Myocyte (in vitro differentiated cells): ENCODE results near the gene CD86. TPM values are rescaled to one million over a fixed set of nuclear protein-coding genes. Genes with fewer than 3 reads are reported as not detected.
"Not testable (repeated sequence)": the region's sequence is repeated elsewhere in the genome, so short reads cannot be mapped to it uniquely, and the experiment has no call there.

Experiments
- DNase-seq: peaks from one replicate; pipeline ENCODE4 v3.0.0-alpha.2; 2012; ENCODE audit warnings: low read depth
- total RNA-seq: library from RNA; depleted of rRNA; stranded (reverse); fragments of >200 nt; gene quantifications from 2 replicates; pipeline ENCODE4 v1.2.3, GENCODE V29; 2014

CD86 gene
- total RNA-seq, 1 donor from 2014 or later = not detected

GRCh38 chr3:122148941-122149627 is 93.9 kb downstream of the CD86 start:
- DNase-seq = no peak

- DNase-seq = no peak
Observed at GRCh38 chr3:122151480-122151879, 96.3 kb downstream of the CD86 start.

- not testable (repeated sequence) for DNase-seq
Observed at GRCh38 chr3:122164983-122165382, 109.8 kb downstream of the CD86 start.

GRCh38 chr3:122167630-122168029 is 112.5 kb downstream of the CD86 start:
- DNase-seq = no peak

- DNase-seq = no peak
Observed at GRCh38 chr3:122168044-122168443, 112.9 kb downstream of the CD86 start.

- DNase-seq = no peak
Observed at GRCh38 chr3:122169911-122170310, 114.7 kb downstream of the CD86 start.

Other genes with a start within 250 kb of the CD86 start
- 15.3 and 23.8 TPM in 2 replicates for gene IQCB1, start 220.3 kb upstream of the CD86 start, total RNA-seq
- gene EAF2, start 220.2 kb upstream of the CD86 start, total RNA-seq = 7.0 and 10.7 TPM in 2 replicates
- gene SLC15A2, start 161.0 kb upstream of the CD86 start, total RNA-seq = 0.26 and 0.51 TPM in 2 replicates
- gene ILDR1, start 33.1 kb upstream of the CD86 start, total RNA-seq = not detected in 2 replicates
- gene CASR, start 128.3 kb downstream of the CD86 start, total RNA-seq = not detected in 2 replicates